Prostate gland (tissue), 2 donors: ENCODE measurements around the gene RPL15.

Experiments used
- CTCF ChIP-seq, 4 experiments: fragments of 200-600 bp in 2 of 4; fragments of 450-650 bp in 2 of 4; sonication (generic) in 2 of 4; IDR thresholded peaks; 1 replicate in 3 of 4; 2 replicates in 1 of 4; pipeline ENCODE4 v1.5.1; 2016 to 2019; ENCODE audit warnings: antibody characterized with exemption in 4 of 4, mild to moderate bottlenecking in 2 of 4, moderate library complexity in 2 of 4
- POLR2A ChIP-seq: fragments of 450-650 bp; IDR thresholded peaks from one replicate; pipeline ENCODE4 v1.6.1; 2016; ENCODE audit warnings: antibody characterized with exemption, mild to moderate bottlenecking

GRCh38 chr3:23879485-23879884, 37.4 kb upstream of the RPL15 start:
- TF ChIP-seq POLR2A (no peak), CTCF (IDR thresholded peaks at IDR 0.05) (no peak)
